SW480 (cell line): ENCODE data around the gene NFIX.

ENCODE experiments used
- DNase-seq: peaks from one replicate; pipeline ENCODE4 v3.0.0-alpha.2; 2016; ENCODE audit warnings: low spot score

The NFIX gene

DNA sequence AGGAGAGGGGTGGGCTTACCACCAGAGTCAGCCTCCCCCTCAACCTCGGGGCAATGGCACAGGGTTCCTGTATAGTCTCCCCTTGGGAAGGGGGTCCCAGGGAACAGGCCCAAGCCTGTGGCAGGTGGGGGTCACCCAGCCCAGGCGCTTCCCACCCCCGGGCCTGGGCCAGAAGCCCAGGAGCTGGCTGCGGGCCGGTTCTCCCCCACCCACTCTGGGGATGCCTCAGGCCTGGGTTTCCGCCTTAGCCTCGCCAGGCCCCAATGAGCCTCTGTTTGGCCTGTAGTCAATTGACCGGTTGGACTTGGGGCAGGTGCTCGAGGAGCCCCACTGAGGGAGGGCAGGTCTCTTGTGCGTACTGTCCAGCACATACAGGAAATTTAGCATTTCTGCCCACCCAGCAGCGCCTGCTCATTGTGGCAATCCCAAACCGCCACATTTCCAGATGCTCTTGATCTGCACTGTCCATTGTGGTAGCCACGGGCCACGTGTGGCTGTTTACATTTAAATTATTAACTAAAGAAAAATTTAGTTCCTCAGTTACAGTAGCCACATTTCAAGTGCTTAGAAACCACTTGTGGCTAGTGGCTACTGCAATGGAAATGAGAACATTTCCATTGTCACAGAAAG lies 97.4 kb downstream of the NFIX start:
- DNase-seq = peak; percentile 72

DNA sequence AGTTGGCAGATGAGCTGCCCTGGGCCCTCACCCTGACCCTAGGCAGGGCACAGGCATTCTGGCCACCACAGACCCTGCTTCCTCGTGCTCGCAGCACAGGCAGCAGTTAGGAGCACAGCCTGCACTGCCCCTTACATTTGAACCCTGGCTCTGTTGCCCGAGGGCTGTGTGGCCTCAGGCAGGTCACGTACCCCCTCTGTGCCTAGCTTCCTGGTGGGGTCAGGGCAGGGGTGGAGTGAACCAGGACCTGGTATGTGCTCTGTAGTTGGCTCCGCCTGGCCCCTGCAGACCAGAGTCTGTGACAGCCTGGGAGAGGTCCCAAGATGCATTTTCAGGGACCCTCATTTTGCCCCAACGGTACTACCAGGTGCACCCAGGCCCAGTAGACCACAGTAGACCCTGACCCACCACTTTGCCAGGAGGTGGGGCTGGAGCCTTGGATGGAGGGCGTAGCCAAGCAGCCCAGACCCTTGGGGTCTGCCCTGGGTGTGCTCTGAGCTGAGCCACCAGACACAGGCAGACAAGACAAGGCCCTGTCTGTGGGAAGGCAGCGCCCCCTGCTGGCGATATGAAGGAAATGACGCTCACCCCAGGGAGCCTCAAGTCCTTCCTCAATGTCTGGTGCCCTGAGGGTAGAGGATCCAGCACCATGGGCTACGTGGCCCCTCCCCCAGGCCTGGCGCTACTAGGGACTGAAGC lies 98.3 kb downstream of the NFIX start:
- peak; percentile 76 for DNase-seq

DNA sequence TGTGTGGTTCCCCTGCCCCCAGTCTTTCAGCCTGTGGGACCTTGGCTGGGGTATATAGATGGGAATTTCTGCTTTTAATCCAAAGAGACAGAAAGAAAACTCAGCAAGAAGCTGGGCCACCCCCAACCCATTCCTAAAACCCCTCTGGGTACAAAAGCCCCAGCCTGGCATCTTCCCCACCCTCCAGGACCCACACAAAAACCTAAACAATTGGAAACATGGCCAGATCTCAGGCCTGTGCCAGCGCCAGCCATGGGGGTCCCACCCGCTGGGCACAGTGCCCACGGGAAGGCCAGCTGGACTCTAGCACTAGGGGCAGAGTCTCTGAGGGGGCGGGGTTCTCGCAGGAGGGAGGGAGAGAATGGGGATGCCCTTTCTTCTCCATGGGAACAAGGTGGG lies 98.8 kb downstream of the NFIX start:
- no peak for DNase-seq

DNA sequence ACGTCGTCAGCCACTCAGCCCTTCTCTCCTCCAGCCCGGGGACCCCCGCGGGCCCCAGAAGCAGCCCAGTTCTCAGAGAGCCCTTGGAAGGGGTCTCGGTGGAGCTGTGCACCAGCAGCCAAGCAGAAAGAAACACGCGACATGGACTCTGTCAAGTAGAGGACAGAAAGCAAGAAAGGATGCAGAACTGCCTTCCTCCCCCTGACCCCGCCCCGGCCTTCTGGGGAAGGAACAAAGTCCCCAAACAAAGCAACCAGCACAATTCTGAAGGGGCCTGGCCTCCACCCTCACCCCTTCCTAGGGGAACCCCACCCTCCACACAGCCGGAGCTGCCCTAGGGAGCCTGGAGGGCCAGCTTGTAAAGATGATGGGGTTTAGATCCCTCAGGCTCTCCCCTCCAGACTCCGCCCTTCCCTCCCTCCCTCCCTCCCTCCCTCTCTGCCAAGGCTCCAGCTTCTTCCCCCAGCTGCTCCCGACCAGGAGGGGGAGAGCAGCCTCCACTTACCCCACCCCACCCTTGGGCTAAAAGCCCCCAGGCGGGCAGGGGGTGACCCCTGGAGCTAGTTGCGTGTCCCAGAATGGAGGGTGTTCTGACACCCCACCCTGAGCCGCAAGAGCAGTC lies 99.6 kb downstream of the NFIX start:
- no peak for DNase-seq

DNA sequence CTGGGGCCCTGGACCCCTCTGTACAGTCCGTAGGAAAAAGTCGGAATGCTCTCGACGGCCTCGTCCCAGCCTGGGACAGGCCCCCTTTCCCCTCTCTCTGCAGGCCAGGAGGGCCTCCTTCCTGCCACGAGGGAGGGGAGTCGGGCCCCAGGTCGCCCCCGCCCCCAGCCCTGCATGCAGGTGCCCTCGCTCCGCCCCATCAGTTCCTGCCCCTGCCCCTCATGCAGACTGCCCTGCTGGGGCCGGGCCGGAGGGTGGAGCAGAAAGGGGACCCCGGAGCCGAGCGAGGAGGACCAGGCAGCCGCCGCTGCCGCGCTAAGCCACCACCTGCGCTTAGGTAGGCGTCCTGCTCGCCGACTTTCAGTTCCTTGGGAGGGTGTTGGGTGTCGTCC lies 100.1 kb downstream of the NFIX start:
- no peak for DNase-seq

DNA sequence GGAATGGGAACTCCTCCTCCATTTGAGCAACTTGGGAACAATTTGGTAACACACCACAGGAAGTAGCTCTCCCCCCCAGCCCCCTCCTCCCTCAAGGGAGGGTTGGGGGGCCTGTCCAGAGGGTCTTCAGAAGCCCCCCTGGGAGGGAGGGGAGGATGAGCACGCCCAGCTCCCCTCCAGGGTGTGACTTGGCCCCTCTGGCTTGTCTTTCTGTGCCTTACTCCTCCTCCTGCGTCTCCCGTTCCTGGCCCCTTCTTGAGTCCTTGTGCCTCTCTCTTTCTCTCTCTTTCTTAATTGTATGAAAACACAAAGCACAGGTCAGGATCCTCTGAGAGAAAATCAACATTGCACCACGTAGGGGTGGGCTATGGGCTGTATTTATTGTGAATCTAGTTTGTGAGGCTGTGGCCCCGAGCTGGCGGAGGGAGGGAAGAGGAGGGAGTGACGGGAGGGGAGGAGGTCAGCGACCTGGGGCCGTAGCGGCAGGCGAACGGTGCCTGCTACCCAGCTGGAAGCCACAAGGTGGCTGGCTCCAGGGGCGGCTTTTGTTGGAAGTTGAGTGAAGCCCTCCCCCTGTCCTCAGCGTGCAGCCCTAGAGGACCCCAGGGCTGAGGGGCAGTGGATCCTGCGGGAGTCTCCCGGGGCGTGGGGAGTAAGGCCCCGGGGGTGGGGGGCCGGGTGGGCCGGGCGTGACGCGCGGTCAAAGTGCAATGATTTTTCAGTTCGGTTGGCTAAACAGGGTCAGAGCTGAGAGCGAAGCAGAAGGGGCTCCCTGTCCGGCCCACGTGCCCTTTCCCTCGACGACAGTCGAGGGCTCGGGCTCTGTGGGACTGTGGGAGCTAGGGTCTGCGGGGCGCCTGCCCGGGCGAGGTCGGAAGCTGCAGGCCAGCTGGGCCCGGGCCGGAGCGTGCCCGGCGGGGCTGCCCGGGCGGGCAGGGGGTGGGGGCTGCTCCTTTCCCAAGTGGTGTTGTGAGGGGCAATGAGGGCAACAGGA lies 101.0 kb downstream of the NFIX start:
- no peak for DNase-seq

DNA sequence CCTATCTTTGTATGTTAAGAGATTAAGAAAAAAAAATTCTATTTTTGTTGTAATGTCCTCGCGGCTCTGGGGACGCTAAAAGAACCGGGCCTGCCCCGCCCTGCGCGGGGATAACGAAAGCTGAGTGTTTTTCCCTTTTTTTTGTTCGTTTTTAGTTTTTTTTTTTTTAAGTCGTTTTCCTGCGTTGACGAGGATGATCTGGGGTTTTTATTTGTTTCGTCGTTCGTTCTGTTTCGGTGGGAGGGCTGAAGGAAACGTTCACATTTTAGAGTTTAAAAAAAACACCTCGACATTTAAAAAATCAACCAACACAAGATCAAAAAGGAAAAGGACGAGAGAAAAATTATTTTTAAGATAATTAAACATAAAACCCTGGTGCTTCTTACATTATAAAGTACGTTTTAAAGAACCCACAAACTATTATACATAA lies 101.8 kb downstream of the NFIX start:
- no peak for DNase-seq

DNA sequence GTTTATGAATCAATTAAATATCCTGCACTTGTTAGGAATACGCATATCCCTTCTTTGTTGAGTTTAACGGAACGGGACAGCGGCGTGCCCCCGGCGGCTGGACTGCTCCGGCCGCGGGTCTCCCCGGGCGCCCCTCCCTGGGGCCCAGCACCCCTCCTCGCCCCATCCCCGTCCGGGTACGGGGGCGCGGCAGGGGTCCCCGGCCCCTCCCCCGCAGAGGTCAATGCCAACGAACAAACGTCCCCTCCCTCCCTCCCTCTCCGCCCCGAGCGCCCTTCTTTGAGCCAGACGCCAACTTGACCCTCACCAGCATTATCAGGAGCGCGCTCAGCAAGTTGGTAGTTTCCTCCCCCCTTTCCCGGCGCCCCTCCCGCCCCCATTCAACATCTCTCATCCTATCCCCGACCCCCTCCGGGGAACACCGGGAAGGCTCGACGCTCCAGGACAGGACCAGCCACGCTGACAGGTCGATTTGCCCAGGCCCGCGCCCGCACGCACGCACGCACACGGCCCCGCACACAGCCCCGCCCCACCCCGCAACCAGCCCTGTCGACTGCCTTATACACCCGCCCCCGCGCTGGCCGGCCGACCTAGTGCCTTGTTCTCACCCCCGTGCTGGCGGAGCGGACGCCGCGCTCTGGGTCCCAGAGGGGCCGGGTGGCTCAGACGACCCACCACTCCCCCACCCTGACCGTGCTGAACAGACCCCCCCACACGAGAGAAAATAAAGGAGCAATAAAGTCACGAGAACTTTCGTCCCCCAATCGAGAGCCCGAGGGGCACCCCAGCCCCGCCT lies 102.4 kb downstream of the NFIX start:
- no peak for DNase-seq

DNA sequence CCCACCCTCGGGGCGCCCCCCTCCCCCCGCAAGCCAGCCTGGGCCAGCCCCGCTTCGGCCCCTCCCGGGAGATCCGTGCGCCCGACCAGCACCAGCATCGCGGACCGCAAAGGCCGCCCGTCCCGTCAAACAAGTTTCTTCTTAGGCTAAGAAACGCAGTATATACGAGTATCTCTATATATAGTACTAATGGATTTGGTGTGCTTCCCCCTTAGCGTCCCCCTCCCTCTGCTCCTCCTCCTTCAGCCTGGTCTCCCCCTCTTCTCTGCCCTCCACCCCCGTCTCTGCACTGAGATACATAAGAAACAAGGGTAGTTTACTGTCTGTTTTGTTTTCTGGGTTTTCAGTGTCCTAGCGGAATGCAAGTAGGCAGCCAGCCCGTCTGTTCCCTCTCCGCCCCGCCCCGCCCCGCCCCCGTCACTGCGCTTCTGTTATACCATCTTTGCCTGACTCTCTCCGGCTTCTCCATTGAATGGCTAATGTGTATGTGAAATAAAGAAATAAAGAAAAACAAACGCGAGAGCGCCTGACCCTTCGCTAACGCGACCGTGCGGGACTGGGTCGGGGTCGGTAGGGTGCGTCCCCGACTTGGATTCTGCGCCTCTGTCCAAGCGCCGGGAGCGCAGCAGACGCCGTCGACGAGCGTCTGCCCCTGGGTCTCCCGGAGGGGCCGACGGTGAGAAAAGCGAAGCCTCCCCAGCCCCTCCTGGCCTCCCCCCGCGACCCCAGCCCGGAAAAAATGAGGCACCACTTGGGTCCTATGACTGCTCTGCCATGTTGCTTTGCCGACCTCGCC lies 103.2 kb downstream of the NFIX start:
- peak; percentile 44 for DNase-seq

DNA sequence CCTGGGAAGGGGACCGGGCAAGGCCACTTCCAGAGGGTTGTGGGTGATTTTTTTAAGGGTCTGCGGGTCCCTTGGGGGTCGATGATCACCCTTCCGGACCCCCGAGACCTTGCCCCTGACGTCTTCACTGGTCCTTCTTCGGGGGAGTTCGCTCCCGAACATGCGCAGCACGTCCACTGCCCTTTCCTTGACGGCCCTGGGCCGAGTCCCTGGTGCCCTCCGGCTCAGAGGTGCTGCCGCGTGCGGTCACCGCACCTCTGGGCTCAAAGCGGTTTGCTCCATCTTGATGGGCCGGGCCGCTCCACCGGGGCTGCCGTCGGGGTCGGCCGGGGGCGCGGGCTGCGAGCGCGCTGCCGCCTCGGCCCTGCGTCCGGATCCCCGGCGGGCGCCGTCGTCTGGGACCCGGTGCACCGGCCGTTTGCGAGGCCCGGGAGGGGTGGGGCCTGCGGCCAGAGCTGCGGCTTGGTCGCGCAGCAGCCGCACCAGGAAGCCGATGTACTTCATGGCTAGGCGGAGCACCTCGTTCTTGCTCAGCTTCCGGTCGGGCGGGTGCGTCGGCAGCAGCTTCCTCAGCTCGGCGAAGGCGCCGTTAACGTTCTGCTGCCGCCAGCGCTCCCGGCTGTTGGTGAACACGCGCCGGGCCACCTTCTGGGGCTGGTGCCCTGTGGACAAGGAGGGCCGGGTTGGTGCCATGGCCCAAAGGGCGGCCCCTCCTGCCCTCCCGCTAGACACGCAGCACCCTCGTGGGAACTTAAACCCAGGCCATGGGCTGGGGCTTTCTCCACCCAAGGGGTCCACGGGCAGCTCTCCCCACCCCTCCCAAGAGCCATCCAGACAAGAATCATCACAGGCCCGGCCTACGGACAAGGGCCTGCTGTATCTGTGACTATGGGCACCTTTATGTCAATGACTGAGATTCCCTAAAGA lies 104.1 kb downstream of the NFIX start:
- peak; percentile 65 for DNase-seq

DNA sequence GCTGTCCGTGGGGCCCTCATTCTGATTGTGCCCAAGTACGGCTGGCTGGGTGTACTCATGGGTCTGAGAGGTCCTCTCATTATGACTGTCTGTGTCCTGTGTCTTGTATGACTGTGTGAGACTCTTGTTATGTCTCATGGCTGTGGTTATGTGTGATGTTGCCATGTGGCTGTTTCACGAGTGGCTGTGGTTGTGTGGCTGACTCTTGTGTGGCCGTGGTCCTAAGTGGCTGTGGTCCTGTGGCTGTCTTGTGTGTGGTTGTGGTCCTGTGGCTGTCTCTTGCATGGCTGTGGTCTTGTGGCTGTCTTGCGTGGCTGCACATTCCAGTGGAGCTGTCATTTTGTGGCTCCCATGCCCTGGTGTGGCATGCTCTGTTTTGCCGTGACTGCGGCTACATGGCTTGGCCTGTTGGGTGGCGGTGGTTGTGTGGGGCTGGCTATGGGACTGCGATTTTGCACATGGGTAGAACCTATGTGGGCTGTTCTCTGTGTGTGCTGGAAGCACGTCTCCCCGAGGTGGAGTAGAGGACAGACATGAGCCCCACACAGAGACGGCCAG lies 104.8 kb downstream of the NFIX start:
- DNase-seq = no peak

DNA sequence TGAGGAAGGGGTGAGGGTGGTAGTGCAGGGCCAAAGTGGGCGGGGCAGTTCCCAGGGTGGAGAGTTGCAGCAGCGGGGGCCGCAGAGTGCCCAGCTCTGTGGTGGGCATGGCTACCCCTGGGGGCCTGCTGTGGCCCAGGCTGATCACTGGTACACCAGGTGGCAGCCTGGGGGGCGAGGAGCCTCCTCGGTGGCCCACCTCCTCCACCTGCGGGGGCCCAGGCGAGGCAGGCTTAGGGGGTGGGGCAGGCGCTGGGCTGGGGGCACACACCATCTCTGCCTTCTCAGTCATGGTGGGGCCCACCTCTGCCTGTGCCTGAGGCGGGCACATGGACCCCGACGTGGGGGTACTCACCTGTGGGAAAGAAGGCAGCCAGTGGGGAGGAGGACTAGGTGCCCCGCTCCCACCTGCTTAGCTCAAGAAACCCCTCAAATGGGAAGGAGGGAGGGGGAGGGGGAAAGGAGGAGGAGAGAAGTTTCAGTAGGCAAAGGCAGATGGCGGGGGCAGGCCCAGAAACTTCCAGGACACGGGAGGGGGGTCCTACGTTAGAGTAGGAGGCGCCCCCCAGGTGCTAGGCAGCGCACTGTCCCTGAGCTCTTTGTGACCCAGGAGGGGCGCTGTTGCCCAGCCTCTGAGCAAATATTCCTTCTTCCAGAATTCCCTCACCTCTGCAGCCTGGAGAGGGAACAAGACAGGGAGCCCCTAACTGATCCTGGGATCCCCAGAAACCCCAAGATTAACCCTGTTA lies 105.7 kb downstream of the NFIX start:
- no peak for DNase-seq

DNA sequence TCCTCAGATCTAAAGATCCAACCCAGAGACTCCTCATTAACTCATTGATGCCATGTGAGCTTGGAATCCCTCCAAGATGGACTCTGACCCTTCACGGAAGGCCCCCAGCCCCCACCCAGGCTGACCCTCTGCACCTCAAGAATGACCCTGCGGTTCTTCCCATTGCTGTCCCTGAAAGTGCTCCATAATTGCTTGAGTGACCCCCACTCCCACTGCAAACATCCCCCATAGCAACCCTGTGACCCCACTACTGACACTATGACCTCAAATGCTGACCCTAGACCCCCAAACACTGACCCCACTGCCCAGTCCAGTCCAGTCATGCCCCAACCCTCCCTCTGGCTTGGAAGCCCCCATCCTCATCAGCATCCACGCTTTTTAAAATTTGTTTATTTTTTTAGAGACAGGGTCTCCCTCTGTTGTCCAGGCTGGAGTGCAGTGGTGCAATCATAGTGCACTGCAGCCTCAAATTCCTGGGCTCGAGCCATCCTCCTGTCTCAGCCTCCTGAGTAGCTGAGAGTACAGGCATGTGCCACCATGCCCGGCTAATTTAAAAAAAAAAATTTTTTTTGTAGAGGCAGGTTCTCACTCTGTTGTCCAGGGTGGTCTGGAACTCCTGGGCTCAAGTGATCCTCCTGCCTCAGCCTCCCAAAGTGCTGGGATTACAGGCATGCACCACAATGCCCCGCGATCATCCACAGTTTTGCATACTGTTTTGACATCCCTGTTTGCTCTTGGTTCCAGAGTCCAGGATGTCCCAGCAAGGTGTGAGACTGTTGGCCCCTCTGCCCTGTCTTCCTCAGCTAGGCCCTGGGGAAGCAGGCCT lies 106.5 kb downstream of the NFIX start:
- DNase-seq = no peak

DNA sequence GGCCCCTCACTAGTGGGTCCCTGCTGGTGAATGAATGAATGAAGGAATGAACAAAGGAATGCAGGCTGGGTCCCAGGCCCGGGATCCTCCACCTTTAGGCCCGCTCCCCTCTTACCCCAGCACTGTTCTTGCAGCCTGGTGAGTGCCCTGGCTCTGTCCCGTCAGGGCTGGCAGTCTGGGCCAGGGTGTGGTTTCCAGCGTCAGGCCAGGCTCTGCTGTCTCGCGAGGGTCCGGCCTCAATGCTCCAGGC lies 107.1 kb downstream of the NFIX start:
- no peak for DNase-seq

DNA sequence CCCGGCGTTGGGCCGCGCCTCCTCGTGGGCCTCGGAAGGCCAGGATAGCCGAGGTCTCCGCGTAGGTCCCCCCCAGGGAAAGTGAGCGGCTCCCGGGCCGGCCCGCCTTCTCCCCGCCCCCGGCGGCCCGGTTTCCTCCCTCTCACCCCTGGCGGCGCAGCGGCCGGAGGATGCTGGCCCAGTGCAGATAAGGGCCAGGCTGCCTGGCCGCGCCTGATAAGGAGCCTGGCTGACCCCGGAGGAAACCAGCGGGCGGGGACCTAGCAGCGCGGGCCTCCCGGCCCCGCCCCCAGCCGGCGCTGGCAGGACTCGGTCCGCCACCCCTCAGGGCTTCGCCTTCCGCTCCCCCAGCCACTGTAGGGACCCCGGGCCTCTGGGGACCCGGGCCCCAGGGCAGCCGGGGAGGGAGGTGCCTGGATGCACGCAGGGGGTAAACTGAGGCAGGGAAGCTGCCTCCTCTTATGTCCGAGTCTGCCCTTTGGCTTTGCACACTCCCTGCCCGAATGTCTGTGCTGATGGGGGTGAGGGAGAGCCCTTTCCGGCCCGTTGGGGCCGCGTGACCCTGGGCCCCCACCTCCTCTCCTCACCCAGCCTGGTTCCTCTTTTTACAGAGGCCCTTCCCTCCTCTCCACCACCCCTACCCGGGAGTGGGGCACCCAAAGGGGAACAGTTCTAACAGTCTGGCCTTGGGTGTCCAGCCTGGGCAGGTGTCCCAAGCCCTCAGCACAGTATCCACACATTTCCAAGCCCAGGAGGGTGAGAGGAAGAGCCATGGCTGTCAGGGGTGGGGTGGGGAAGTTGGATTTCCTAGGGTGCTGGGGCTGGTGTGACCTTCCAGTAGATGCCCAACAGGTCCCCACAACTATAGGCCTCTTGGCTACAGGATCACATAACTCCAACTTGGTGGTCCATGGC lies 107.6 kb downstream of the NFIX start, which contains the start of gene LYL1:
TSS of gene LYL1 (minus strand) at position 193 of the 915 bp plus-strand sequence. CDS start 1,687 bp downstream, outside the sequence.
- peak; percentile 34 for DNase-seq

DNA sequence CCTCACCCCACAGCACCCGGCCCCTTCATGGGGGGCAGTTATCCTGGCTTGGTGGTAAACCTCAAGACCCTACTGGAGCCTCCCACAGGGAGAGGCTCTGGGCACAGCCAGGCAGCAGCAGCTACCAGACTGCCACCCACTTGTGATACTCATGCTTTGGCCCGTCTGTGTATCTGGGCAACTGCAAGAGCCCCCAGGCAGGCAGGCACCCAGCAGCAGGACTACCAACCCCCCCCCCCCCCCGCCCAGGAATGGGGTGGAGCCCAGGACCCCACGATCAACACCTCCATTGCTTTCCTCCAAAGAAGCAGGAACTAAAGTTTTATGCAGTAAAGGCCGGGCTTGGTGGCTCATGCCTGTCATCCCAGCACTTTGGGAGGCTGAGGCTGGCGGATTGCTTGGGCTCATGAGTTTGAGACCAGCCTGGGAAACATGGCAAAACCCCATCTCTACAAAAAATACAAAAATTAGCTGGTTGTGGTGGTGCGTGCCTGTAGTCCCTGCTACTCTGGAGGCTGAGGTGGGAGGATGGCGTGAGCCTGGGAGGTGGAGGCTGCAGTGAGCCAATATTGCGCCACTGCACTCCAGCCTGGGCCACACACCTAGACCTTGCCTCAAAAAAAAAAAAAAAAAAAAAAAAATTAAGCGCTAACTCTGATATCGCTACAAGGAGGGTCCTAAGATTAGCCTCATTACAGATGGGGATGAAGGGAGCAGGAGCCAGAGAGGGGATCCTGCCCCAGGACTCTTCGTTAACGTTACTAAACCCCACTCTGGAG lies 108.5 kb downstream of the NFIX start:
- DNase-seq = no peak
